NCI-H1092 treated with DMSO at 0.1 percent for 48 hours (cell line): ENCODE data around the gene NEDD4L.
"Not testable (repeated sequence)": the region's sequence is repeated elsewhere in the genome, so short reads cannot be mapped to it uniquely, and the experiment has no call there.

Experiments used
- DNase-seq: peaks from one replicate; lab custom pipeline; 2025; lab: John Stamatoyannopoulos, UW

Gene NEDD4L

GRCh38 chr18:58266291-58266690 is 222.3 kb downstream of the NEDD4L start:
- no peak for DNase-seq

GRCh38 chr18:58267493-58267892 is 223.5 kb downstream of the NEDD4L start:
- DNase-seq: no peak

GRCh38 chr18:58268849-58269248 is 224.8 kb downstream of the NEDD4L start:
- DNase-seq: no peak

- DNase-seq: no peak
Measured at GRCh38 chr18:58269931-58270330, 225.9 kb downstream of the NEDD4L start.

DNA sequence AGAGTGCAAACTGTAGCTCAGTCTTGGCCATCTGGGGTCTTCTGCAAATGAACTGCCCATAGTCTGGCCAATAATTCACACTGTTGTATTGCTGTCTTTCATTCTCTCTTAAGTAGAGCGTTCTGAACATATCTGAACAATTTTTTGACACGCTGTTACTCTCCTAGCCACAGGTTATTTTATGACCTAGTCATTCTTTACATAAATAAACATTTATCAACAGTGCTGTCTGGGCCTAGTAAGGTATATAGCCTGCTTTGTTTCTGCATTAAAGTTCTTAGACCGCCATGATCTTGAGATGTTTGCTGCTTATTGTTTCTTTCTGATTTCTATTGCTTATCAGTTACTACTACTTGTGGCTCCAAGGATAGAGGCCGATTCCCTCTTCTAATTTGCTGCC is 226.4 kb downstream of the NEDD4L start:
- no peak for DNase-seq

DNA sequence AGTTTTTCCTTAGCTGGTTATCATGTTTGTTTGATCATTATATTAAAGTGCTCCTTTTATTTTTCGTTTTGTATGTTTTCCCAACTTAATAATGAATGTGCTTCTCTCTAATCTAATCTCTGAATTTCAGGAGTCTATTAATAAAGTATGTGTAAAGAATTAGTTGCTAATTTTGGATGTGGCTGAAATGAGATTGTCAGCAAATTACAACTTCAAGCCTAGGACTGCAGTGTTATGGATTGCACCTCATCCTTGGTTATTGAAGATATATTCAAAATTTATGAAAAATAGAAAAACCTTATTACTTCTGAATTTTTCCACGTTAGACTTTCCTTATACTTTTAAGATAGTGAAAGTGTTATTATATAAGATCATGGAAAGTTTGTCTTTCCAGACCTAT is 227.7 kb downstream of the NEDD4L start:
- no peak for DNase-seq

- no peak for DNase-seq
Measured at GRCh38 chr18:58272209-58272608, 228.2 kb downstream of the NEDD4L start.

DNA sequence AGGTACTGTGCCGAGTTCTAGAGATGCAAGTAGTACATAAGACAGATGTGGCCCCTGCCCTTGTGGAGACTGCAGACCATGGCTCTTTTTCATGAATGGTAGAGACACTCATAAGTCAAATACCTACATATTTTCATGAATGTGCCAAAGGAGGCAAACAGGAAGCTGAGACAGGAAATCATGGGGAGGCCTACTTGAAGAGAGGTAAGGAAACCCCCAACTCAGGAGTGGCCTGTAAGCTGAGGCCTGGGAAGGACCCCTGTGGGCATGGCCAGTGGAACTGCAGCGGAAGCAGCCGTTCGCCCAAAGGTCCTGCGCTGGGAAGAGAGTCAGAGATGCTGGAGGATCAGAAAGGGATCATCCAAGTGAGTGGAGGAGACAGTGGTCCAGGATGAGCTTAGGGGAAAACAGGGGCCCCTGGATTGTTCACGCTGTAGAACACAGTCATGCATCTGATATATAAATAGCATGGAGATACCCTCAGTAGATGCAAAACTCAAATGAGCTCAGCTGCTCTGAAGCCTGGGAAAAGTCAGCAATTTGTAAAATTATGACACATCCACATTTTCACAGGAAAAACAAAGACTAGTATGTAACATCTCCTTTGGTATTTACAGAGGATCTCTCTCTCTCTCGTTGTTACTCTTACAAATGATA is 228.9 kb downstream of the NEDD4L start:
- no peak for DNase-seq

DNA sequence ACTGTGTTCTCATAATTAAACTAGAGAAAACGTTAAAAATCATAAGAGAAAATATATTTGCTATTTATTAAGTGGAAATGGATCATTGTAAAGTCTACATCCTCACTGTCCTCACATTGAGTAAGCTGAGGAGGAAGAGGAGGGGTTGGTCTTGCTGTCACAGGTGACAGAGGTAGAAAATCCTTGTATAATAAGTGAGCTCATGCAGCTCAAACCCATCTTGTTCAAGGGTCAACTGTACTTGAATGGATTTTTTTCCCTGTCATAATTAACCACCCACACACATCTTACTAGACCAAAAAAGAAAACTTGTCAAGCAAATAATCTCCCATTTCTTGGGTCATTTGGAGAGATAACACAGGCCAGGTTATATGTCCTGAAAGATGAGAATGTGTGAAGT is 231.2 kb downstream of the NEDD4L start:
- DNase-seq: no peak

GRCh38 chr18:58276789-58277739 is 233.0 kb downstream of the NEDD4L start:
- no peak for DNase-seq

- DNase-seq: no peak
Measured at GRCh38 chr18:58279504-58280175, 235.6 kb downstream of the NEDD4L start.

DNA sequence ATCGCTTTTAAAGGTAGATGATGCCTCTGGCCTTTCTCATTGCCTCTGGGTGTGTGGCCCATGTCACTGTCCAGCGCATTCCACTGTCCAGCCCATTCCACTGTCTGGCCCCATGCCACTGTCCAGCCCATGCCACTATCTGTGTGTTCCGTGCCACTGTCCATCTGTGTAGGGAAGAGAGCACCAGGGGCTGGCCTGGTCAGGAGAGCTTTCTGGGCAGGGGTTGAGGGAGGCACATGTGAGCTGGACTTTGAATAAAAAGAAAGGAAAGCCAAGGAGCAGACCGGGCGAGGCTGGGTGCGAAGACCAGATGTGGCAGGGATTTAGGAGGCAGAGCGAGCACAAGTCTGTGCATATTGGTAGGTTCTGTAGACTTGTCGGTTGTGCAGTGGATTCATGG is 236.2 kb downstream of the NEDD4L start:
- no peak for DNase-seq

- DNase-seq: not testable (repeated sequence)
Measured at GRCh38 chr18:58282872-58283271, 238.8 kb downstream of the NEDD4L start.

- no peak for DNase-seq
Measured at GRCh38 chr18:58284699-58285448, 240.8 kb downstream of the NEDD4L start.

GRCh38 chr18:58285449-58286130 is 241.6 kb downstream of the NEDD4L start:
- no peak for DNase-seq

- no peak for DNase-seq
Measured at GRCh38 chr18:58286632-58287352, 242.8 kb downstream of the NEDD4L start.

GRCh38 chr18:58287353-58288274 is 243.6 kb downstream of the NEDD4L start:
- no peak for DNase-seq

DNA sequence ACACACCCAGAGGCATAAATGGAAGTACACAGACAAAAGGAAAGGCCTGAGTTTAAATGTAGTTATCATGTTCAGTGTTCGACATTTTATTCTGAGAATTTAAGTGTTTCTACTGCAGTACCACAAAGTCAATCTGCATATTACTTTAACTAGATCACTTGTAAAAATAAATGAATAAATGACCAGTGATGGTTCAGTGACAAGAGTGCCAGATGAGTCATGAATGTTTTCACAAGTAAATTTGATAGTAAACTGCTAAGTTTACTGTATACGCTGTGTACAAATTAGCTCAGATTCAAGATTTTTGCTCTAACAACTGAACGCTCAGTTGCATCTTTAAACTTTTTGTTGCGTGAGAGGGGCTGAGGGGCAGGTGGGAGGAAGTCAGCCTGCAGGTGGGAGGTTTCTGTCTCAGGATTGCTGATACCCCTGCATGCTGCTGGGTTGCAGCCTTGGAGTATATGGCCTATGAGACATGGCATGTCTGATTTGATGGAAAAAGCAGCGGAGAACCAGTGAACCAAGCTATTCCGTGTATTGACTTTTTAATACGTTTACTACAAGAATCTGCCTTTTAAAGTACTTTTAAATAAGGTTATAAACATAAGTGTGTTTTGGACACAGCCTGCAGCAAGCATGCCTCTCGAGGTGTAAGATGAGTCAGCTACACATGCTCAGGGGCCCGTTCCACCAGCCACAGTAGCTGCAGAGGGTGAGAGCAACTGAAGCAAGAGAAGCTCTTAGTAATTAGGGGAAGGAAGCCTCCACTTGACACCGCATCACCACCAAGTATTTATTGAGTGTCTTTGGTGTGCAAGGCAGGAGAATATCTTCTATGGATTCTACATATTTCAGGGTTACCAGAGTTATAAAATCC is 245.1 kb downstream of the NEDD4L start:
- DNase-seq: no peak
